HG03039 (cell line): ENCODE data around the gene DOCK1.

Source experiments
- ATAC-seq: cut with Tn5 transposase; IDR thresholded peaks from one replicate; pipeline ENCODE4 v1.9.1; 2021; ENCODE audit warnings: mild to moderate bottlenecking, moderate library complexity; ENCODE audit not compliant: unreplicated experiment

Gene DOCK1

GRCh38 chr10:127441350-127442219, 536.4 kb downstream of the DOCK1 start:
- ATAC-seq: no peak

GRCh38 chr10:127442220-127442525, 536.9 kb downstream of the DOCK1 start:
- ATAC-seq: no peak

GRCh38 chr10:127444155-127444554, 538.9 kb downstream of the DOCK1 start:
- no peak for ATAC-seq

GRCh38 chr10:127447197-127447596, 542.0 kb downstream of the DOCK1 start:
- no peak for ATAC-seq

- ATAC-seq: no peak
Measured at GRCh38 chr10:127449490-127449889, 544.3 kb downstream of the DOCK1 start.

- no peak for ATAC-seq
Measured at GRCh38 chr10:127450644-127451043, 545.4 kb downstream of the DOCK1 start.

GRCh38 chr10:127451628-127452027, 546.4 kb downstream of the DOCK1 start:
- no peak for ATAC-seq

GRCh38 chr10:127452568-127452967, 547.3 kb downstream of the DOCK1 start:
- ATAC-seq: no peak

- ATAC-seq: no peak
Measured at GRCh38 chr10:127453706-127454105, 548.5 kb downstream of the DOCK1 start.

GRCh38 chr10:127456122-127456521, 550.9 kb downstream of the DOCK1 start:
- ATAC-seq: no peak

- ATAC-seq: no peak
Measured at GRCh38 chr10:127458016-127458810, 553.0 kb downstream of the DOCK1 start.

GRCh38 chr10:127458829-127459228, 553.6 kb downstream of the DOCK1 start:
- ATAC-seq: no peak

- no peak for ATAC-seq
Measured at GRCh38 chr10:127459918-127460317, 554.7 kb downstream of the DOCK1 start.

GRCh38 chr10:127462643-127463295, 557.5 kb downstream of the DOCK1 start:
- no peak for ATAC-seq

GRCh38 chr10:127463548-127463947, 558.3 kb downstream of the DOCK1 start:
- ATAC-seq: no peak

- no peak for ATAC-seq
Measured at GRCh38 chr10:127464561-127464960, 559.3 kb downstream of the DOCK1 start.

GRCh38 chr10:127467811-127468210, 562.6 kb downstream of the DOCK1 start:
- ATAC-seq: no peak

GRCh38 chr10:127468632-127469031, 563.4 kb downstream of the DOCK1 start:
- no peak for ATAC-seq

- no peak for ATAC-seq
Measured at GRCh38 chr10:127470911-127471310, 565.7 kb downstream of the DOCK1 start.

GRCh38 chr10:127472976-127473375, 567.7 kb downstream of the DOCK1 start:
- no peak for ATAC-seq

GRCh38 chr10:127474501-127474900, 569.3 kb downstream of the DOCK1 start:
- ATAC-seq: no peak
